Neural cell (in vitro differentiated cells): ENCODE data around the gene COL18A1.

Source experiments
- EZH2 ChIP-seq: fragments of 200-600, 300-800 bp; shearing (Covaris generic), sonication (generic); IDR thresholded peaks from 2 replicates; pipeline ENCODE4 v1.6.1; 2014; ENCODE audit warnings: antibody characterized with exemption, low read length, borderline replicate concordance, mild to moderate bottlenecking; ENCODE audit not compliant: insufficient read depth, poor library complexity, severe bottlenecking
- TF ChIP-seq, protein P1 (sequence below): IDR thresholded peaks from 2 replicates; pipeline ENCODE4 v1.6.1; 2012; ENCODE audit warnings: borderline replicate concordance
- TF ChIP-seq, protein P2 (sequence below): fragments of 450-650 bp; IDR thresholded peaks from 2 replicates; pipeline ENCODE4 v1.5.1; 2014; ENCODE audit warnings: antibody characterized with exemption, mild to moderate bottlenecking, moderate library complexity; ENCODE audit not compliant: poor library complexity, severe bottlenecking

DNA sequence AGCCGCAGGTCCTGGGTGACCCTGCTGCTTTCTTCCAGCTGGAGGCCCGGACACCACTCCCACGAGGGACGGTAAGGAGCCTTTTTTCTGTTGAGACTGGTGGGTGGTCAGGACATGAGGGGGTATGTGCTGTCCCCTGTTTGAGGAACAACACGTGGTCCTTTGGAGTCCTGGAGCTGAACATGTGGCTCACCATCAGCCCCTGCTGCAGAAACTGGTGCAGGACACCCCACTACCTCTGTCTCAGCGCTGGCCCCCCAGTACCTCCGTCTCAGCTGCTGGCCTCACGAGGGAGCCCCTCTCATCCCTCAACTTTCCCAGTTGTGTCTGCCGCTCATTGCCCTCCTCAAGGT, 102.5 kb downstream of the COL18A1 start:
- TF ChIP-seq, protein P1, sequence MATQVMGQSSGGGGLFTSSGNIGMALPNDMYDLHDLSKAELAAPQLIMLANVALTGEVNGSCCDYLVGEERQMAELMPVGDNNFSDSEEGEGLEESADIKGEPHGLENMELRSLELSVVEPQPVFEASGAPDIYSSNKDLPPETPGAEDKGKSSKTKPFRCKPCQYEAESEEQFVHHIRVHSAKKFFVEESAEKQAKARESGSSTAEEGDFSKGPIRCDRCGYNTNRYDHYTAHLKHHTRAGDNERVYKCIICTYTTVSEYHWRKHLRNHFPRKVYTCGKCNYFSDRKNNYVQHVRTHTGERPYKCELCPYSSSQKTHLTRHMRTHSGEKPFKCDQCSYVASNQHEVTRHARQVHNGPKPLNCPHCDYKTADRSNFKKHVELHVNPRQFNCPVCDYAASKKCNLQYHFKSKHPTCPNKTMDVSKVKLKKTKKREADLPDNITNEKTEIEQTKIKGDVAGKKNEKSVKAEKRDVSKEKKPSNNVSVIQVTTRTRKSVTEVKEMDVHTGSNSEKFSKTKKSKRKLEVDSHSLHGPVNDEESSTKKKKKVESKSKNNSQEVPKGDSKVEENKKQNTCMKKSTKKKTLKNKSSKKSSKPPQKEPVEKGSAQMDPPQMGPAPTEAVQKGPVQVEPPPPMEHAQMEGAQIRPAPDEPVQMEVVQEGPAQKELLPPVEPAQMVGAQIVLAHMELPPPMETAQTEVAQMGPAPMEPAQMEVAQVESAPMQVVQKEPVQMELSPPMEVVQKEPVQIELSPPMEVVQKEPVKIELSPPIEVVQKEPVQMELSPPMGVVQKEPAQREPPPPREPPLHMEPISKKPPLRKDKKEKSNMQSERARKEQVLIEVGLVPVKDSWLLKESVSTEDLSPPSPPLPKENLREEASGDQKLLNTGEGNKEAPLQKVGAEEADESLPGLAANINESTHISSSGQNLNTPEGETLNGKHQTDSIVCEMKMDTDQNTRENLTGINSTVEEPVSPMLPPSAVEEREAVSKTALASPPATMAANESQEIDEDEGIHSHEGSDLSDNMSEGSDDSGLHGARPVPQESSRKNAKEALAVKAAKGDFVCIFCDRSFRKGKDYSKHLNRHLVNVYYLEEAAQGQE, result no peak
- TF ChIP-seq, protein P2, sequence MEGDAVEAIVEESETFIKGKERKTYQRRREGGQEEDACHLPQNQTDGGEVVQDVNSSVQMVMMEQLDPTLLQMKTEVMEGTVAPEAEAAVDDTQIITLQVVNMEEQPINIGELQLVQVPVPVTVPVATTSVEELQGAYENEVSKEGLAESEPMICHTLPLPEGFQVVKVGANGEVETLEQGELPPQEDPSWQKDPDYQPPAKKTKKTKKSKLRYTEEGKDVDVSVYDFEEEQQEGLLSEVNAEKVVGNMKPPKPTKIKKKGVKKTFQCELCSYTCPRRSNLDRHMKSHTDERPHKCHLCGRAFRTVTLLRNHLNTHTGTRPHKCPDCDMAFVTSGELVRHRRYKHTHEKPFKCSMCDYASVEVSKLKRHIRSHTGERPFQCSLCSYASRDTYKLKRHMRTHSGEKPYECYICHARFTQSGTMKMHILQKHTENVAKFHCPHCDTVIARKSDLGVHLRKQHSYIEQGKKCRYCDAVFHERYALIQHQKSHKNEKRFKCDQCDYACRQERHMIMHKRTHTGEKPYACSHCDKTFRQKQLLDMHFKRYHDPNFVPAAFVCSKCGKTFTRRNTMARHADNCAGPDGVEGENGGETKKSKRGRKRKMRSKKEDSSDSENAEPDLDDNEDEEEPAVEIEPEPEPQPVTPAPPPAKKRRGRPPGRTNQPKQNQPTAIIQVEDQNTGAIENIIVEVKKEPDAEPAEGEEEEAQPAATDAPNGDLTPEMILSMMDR, result no peak
- TF ChIP-seq EZH2, result no peak
